Measurements from ENCODE around the gene GRIK4.
"Not testable (repeated sequence)": the region's sequence is repeated elsewhere in the genome, so short reads cannot be mapped to it uniquely, and the experiment has no call there.

The GRIK4 gene

DNA sequence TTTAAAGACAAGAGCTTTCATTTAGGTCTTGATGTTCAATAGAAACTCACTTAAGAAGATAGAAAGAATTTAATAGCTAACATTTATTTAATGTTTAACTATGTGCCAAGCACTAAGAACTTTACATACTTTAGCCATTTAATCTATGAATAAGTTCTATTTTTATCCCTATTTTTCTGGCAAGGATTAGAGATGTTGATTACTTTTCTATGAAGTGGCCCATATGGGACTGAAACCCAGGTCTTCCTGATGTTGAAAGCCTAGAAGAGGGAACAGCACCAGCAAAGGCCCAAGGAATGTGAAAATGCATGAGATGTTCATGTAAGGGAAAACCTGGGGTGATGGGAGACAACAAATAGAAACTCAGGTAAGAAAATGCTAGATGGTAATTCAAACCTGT, 497.0 kb downstream of the GRIK4 start:
- no peak for ATAC-seq
- DNase-seq, result no peak

DNA sequence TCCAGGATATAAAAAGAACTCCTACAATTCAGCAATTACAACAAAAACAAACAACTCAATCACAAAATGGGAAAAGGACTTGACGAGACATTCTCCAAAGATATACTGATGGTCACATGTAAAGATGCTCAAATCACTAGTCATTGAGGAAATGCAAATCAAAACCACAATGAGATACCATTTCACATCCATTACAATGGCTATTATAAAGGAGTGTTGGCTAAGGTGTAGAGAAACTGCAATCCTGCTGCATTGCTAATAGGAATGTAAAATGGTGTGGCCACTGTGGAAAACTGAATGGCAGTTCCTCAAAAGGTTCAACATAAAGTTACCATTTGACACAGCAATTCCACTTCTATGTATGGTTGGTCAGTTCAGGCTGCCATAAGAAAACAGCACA, 500.5 kb downstream of the GRIK4 start:
- no peak for ATAC-seq

GRCh38 chr11:121018746-121019145, 507.2 kb downstream of the GRIK4 start:
- DNase-seq (no peak), ATAC-seq (no peak)

More for the DNA sequence above, 500.5 kb downstream of the GRIK4 start:
- no peak for DNase-seq

GRCh38 chr11:121021718-121022117, 510.2 kb downstream of the GRIK4 start:
- not testable (repeated sequence) for ATAC-seq, DNase-seq

DNA sequence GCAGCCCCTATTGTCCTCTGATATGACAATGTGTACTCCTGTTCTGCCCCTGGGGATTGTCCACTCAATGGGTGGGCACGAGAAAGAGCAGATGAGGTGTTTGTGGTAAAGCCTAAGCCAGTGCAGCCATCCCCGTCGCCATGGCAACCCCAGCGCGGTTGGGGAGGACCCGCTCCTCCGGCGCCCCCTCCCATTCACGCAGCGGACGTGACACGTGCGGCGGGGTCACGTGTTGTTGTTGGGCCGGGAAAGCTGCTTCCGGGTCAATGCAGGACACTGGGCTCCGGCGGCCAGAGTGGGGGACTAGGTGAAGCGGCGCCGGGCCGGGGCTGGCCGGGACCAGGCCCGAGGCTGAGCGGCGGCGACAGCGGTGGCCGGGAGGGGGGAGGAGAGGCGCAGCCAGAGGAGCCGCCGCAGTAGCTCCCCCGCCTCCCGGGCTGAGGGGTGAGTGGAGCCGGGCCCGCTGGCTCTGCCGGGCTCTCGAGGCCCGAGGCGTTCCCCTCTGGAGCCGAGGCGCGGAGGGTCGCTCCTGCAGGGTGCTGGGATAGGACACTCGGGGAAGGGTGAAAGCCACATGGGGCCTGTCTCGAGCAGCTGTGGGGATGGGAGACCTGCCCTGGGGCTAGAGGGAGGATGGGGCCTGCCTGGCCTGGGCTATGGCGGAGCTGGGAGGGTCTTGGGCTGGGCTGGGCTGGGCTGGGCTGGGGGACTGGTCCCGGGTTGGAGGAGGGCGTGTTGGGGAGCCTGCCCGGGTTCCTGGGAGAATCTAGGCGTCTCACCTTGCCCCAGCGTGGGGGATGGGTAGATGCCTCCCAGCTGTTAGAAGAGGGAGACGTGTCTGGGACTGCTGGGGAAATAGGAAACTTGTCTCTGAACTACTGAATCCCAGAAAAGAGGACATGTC, 512.6 kb downstream of the GRIK4 start, which contains the start of gene TBCEL:
TSS of gene TBCEL (plus strand) at position 255 of the 904 bp plus-strand sequence. CDS start 21,589 bp downstream, outside the sequence.
- DNase-seq, result peak; percentile 87
- peak; percentile 83 for ATAC-seq

DNA sequence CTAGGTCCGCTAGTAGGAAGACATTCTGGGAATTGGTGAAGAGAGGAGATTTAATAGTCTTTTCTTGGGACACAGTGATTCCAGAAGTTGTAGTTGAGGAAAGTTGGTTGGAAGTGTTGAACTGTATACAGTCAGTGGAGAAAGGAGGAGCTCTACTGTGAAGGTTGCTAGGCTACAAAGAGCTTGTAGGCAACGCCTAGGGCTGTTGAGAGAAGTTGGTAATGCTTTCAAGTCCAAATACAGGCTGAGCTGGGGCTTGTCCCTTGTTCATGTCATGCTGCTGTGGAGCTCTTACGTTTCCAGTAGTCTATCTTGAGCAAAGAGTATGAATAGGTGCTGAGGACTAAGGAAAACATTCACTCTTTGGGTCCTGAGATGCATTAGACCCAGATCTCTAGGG, 513.4 kb downstream of the GRIK4 start:
- DNase-seq (no peak), ATAC-seq (no peak)

DNA sequence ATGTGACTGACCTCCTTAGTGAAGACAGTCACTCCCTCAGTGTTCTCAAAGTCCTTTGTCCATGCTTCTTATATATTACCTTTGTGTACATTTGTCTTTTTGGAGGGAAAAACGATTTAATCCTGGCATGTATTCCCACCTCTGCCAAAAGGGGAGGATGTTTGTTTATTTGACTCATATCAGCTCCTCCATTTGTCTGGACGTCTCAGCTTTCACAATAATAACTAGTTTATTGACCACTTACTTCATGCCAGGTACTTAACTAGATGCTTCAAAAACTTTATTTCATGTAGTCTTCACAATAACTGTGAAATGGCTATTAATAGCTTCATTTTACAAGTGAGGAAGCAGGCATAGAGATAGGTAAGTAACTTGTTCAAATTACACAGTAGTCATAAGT, 517.6 kb downstream of the GRIK4 start:
- DNase-seq (no peak), ATAC-seq (no peak)

DNA sequence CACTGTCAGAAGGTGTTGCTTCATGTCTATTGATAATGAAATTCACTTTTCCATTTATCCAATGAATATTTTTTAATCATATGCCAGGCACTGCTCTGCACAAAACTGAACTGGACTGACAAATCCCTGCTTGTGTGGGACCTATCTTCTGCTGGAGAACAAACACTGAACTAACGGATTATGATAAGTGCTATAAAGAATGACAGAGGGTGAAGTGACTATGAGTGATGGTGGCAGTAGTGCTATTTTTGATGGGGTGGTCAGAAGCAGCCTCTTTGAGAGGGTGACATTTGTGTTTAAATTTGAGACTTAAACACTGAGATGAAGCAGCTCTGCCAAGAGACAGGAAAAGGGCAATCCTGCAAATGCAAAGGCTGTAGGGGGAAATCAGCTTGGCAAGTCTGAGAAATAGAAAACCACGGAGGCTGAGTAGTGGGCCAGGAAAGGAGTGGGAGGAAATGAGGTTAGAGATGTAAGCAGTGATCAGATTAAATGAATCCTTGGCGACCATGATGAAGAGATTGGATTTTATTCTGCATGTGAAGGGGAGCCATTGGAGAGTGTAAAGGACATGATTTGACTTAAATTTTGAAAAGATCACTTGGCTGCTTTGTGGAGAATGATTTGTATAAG, 518.4 kb downstream of the GRIK4 start:
- DNase-seq (no peak), ATAC-seq (no peak)

DNA sequence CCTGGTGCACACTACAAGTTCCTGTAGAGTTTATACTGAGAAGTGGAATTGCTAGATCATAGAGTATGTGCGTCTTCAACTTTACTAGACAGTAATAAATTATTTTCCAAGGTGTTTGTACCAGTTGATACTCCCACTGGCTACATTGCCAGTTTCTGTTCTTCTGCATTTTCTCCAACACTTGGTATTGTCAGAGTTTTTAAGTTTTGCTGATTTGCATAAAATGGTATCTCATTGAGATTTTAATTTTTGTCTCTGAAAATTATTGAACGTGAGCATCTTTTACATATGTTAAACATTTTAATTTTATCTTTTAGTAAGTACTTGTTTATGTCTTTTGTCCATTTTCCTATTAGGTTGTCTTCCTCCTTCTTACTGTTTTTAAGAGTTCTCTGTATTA, 519.6 kb downstream of the GRIK4 start:
- DNase-seq (no peak), ATAC-seq (no peak)

GRCh38 chr11:121031648-121032047, 520.1 kb downstream of the GRIK4 start:
- DNase-seq, ATAC-seq: not testable (repeated sequence)

DNA sequence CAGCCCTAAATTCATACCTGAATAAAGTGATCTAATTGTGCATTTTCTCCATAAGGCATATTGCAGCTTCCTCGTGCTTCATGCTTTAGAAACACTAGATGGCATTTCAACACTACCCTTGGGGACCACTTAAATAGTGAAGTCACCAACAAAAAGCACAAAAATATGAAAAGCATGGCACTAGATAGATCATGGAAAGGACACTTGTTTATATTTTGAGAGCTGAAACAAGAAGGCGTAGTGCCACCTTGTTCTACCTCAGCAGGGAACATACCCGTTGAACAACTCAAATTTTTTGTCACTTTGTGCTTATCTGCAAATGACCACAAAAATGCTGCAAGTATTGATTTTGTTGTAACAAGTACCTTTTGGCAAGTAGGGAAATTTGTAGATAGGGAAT, 521.0 kb downstream of the GRIK4 start:
- ATAC-seq, result no peak
- DNase-seq, result no peak

GRCh38 chr11:121033635-121034034, 522.1 kb downstream of the GRIK4 start:
- DNase-seq (no peak), ATAC-seq (no peak)

DNA sequence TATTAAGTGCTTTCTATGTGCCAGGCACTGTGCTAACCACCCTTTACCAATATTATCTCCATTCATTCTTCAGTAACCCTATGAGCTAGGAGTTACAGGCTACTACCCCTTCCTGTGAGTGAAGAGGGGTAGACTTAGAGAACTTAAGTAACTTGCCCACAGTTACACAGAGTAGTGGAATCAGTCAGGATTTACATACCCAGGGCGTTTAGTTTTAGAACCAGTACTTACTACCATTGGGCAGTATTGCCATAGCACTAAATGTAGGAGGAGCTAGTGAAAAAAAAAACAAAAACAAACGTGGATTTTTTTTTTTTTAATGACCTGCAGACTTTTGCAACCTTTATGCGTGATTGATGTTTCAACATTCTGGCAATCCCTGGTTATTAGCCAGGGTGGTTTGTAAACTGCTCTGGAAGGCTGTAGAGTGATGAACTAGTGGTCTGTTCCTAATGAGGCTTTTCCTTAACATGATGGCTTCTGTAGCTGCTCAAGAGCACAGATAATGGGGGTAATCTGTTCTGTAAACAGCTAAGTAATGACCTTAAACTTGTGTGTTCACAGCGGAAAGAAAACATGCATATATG, 523.7 kb downstream of the GRIK4 start:
- no peak for ATAC-seq
- no peak for DNase-seq

DNA sequence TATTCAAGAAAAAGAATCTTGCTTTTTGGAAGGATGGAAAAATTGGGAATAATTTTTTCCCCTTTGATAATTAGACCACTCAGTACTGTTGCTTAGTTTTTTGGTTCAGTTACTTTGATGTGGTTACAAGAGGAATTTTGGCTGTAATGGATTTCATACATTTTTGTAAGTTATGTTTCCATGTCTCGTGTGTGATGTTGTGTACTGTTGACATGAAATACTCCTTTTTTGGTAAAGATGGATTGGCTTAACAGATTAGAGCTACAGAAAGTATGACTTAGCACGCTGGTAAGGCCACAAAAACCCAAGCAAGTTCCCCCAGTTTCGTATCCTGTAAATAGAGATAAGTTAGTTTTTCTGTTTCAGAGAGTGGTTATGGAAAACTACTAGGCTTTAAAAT, 524.2 kb downstream of the GRIK4 start:
- DNase-seq, result no peak
- peak; percentile 73 for ATAC-seq

DNA sequence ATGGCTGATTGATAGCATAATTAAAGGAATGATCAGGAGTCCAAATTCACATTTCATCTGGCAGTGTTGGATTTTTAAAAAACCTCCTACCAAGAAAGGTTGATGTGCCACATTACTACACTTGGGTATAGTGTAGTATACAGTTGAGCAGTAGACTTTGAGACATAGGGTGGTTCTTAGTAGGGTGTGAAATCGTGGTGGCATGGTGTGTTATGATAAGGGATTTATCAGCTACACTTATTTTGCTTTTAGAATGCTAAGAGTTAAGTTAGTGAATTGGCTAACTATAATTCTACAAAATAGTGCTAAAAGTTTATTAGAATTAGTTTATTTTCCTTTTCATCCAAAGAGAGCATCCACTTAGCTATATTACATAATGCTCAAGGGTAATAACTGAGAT, 525.5 kb downstream of the GRIK4 start:
- ATAC-seq, result no peak
- DNase-seq, result no peak
